ENCODE data around the gene TRPM3. TPM values are rescaled to one million over a fixed set of nuclear protein-coding genes. Genes with fewer than 3 reads are reported as not detected.
"Not testable (repeated sequence)": the region's sequence is repeated elsewhere in the genome, so short reads cannot be mapped to it uniquely, and the experiment has no call there.

Gene TRPM3
- total RNA-seq, 2 donors from 2014 or later, result 0.90 to 5.3 TPM

DNA sequence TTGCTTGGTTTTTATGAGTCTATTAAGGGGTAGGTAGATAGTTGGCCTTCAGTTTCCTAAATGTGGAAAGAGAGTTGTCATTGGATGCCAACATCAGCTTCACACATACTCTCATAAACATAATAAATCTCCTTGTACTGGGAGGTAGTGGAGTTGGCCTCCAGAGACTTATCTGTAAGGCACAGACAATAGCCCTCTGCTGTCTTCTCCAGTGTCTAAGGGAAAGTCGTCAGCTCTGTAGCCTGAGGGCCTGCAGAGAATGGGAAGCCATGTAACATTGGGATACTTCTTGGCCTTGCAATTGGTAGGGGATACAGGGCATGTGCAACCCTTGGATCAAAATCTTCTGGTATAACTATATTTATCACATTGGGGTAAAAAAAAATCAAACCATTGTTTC, 375.1 kb downstream of the TRPM3 start:
- intact Hi-C loops (cut with DNase I), result no loop called here
- DNase-seq (ENCODE audit: low spot score), result no peak

GRCh38 chr9:70724794-70725193, 396.6 kb downstream of the TRPM3 start:
- intact Hi-C loops (cut with DNase I); DNase-seq (ENCODE audit: low spot score): not testable (repeated sequence)

DNA sequence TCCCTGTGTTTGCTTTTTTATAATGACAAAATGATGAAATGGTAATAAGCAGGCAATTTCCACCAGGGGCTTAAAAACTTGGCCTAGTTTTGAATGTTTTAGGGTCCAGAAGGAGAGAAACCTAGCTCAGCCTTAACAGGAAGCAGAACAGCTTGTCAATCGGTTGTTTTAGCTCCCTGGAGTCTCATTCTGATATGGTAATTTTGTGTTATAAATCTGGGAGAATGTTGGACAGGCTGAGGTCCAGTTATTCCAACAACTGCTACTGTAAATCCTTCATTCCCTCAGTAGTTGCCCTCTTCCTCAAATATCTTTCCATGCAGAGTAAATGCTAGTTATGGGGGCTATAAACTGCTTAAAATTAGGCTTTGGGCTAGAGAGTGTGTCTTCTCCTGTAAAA, 397.4 kb downstream of the TRPM3 start:
- intact Hi-C loops (cut with DNase I); DNase-seq (ENCODE audit: low spot score): not testable (repeated sequence)

- intact Hi-C loops (cut with DNase I); DNase-seq (ENCODE audit: low spot score): not testable (repeated sequence)
These were observed 414.6 kb downstream of the TRPM3 start for GRCh38 chr9:70706797-70707196.

- DNase-seq (ENCODE audit: low spot score), result no peak
- intact Hi-C loops (cut with DNase I), result no loop called here
These were observed 420.3 kb downstream of the TRPM3 start for GRCh38 chr9:70701163-70701562.

GRCh38 chr9:70696694-70697335, 424.6 kb downstream of the TRPM3 start:
- no peak for DNase-seq (ENCODE audit: low spot score)
- intact Hi-C loops (cut with DNase I), result no loop called here

GRCh38 chr9:70694758-70695157, 426.7 kb downstream of the TRPM3 start:
- no peak for DNase-seq (ENCODE audit: low spot score)
- intact Hi-C loops (cut with DNase I), result no loop called here

GRCh38 chr9:70693186-70693585, 428.2 kb downstream of the TRPM3 start:
- intact Hi-C loops (cut with DNase I), result no loop called here
- DNase-seq (ENCODE audit: low spot score), result no peak

DNA sequence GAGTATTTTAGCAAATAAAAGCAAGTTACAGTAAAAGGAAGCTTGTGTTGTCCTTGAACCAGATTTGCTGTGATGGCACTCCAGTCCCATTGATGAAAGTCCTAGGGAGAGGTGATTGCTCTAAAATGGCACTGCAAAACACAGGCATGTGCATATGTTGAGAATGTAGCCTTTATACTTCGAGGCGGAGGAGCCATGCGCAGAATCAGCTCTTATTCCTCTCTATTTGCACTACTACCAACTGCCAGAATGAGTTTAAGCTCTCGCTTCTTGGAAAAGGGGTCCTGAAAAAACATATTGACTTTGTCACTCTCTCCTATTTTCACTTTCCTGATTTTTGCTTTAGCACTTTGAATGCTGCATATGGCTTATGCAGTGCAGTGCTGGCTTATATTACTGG, 429.0 kb downstream of the TRPM3 start:
- intact Hi-C loops (cut with DNase I), result no loop called here
- DNase-seq (ENCODE audit: low spot score), result no peak

GRCh38 chr9:70688704-70689103, 432.7 kb downstream of the TRPM3 start:
- no peak for DNase-seq (ENCODE audit: low spot score)
- intact Hi-C loops (cut with DNase I), result no loop called here

GRCh38 chr9:70683841-70684240, 437.6 kb downstream of the TRPM3 start:
- intact Hi-C loops (cut with DNase I), result no loop called here
- DNase-seq (ENCODE audit: low spot score), result no peak

- intact Hi-C loops (cut with DNase I), result no loop called here
- DNase-seq (ENCODE audit: low spot score), result no peak
These were observed 439.1 kb downstream of the TRPM3 start for GRCh38 chr9:70682298-70682697.

DNA sequence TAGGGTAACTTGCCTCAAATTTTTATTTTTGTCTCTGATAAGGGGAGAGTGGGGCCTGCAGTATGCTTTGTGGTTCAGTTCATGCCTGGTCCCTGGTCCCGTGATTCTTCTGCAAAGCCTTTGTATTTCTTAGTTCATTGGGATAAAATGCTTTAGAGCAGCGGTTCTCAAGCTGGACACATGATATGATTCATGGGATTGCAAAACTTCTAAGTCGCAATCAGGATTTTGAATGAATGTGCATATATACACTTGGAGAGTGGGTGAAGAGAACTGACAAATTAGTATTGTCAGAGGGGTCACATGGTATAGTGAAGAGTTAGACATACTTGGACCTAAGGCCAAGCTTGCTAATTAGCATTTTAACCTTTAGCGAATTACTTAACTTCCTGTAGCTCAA, 441.6 kb downstream of the TRPM3 start:
- DNase-seq (ENCODE audit: low spot score), result no peak
- intact Hi-C loops (cut with DNase I), result no loop called here

DNA sequence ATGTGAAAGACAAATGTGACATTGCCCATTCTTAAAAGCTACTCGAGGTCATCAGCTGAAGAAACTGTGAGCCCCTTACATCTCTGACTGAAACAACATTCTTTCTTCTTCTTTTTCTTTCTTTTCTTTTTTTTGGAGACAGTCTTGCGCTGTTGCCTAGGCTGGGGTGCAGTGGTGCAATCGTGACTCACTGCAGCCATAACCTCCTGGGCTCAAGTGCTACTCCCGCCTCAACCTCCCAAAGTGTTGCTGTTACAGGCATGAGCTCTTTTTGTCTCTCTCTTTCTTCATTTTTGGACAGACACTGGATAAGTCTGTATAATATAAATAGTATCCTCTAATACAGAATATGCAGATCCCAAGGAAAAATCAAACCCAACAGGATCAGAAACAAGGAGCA, 443.3 kb downstream of the TRPM3 start:
- intact Hi-C loops (cut with DNase I), result no loop called here
- no peak for DNase-seq (ENCODE audit: low spot score)

- intact Hi-C loops (cut with DNase I), result no loop called here
- no peak for DNase-seq (ENCODE audit: low spot score)
These were observed 444.2 kb downstream of the TRPM3 start for GRCh38 chr9:70677055-70677735.

DNA sequence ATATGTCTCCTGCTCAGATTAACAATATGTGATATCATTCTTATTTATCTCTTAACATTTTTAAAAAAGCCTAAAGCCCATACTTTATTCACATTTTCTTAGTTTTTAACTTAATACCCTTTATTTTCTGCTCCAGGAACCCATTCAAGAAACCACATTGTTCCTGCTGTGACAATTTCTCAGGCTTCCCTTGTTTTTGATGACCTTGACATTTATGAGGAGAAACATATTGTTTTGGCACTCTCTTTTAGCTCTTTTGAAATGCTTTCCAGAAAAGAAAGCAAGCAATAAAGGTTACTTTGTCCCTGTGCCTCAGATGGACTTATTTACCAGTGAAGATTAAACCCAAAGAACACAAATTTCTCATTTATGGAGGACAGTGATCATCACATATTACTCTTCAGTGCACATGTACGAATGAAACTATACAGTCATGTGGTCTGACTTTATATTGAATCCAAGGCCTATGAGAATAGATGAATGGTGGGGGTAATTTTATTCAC, 445.5 kb downstream of the TRPM3 start:
- intact Hi-C loops (cut with DNase I), result no loop called here
- no peak for DNase-seq (ENCODE audit: low spot score)

DNA sequence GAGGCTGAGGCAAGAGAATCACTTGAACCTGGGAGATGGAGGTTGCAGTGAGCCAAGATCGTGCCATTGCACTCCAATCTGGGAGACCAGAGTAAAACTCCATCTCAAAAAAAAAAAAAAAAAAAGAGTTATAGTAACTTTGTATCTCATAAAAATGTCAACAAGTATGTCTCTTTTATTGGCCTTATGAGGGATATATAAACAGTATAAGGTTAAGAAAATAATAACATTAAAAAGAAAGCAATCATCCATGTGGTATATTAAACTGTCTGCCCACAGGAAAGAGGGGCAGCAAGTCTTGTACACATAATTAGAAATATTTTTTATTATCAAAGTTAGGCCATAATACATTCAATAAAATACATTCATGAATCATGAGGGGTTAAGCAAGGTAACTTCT, 447.6 kb downstream of the TRPM3 start:
- intact Hi-C loops (cut with DNase I), result no loop called here

DNA sequence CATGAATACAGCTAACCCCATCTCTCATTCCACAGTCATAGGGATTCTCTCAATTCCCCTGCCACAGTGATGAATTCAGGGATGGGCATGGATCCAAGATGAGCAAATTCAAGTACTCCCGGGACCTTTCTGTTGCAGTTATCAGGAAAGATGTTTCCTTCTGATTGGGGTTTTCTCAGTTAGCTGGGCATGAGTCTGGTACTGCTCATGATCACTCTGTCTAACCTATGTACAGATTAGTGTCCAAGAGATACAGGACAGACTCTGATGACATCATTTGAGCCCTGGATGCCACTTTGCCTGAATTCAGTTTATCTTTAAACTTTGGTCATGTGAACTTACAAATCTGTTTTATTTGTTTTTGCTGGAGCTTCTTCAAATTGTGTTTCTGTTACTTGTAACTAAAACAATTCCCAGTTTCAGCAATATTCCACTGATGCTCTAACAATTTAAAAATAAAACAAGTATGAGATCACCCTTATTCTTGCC, 449.2 kb downstream of the TRPM3 start:
- DNase-seq (ENCODE audit: low spot score), result no peak
- intact Hi-C loops (cut with DNase I), result no loop called here

More for the DNA sequence above, 447.6 kb downstream of the TRPM3 start:
- no peak for DNase-seq (ENCODE audit: low spot score)

GRCh38 chr9:70668751-70669150, 452.7 kb downstream of the TRPM3 start:
- intact Hi-C loops (cut with DNase I), result no loop called here
- DNase-seq (ENCODE audit: low spot score), result no peak

- intact Hi-C loops (cut with DNase I), result no loop called here
- DNase-seq (ENCODE audit: low spot score), result no peak
These were observed 462.7 kb downstream of the TRPM3 start for GRCh38 chr9:70658765-70659164.

GRCh38 chr9:70656281-70656680, 465.1 kb downstream of the TRPM3 start:
- intact Hi-C loops (cut with DNase I), result no loop called here

More at GRCh38 chr9:70656281-70656680, 465.1 kb downstream of the TRPM3 start:
- no peak for DNase-seq (ENCODE audit: low spot score)
